GM19455 (cell line): ENCODE results near the gene MACROD2.
"Not testable (repeated sequence)": the region's sequence is repeated elsewhere in the genome, so short reads cannot be mapped to it uniquely, and the experiment has no call there.

Experiments
- ATAC-seq: cut with Tn5 transposase; IDR thresholded peaks from one replicate; pipeline ENCODE4 v1.9.1; 2021; ENCODE audit not compliant: unreplicated experiment

MACROD2 gene

DNA sequence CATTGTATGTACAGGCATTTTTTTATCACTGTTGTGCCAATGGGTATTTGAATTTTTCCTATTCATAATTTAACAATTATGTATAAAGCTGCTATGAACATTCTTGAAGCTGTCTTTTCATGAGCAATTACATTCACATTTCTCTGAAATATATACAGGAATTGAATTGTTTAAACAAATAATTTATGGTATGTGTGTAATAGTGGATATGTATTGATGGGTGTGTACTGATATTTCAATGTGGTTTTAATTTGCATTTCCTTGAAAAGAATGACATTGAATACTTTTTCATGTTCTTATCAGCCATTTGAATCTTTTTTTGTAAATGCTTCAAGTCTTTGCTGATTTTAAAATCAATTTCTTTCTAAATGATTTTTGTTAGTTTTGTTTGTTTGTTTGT is 971.5 kb downstream of the MACROD2 start:
- no peak for ATAC-seq

DNA sequence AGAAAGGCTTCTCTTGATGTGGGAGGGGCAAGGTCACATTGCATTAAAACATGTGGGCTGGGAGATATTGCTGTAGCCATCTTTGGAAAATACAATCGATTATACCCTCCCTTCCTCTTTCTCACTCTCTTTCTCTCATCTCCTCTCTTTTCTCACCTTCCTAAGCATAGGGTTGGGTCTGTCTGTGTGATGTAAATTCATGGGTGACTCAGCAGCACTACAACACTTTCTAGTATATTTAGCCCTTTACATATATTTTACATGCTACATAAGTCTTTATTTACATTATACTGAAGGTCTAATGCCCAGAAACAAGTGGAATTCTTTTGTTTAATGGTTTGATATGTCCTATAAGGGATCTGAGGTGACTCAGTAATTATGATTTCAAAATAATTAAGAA is 976.9 kb downstream of the MACROD2 start:
- no peak for ATAC-seq

DNA sequence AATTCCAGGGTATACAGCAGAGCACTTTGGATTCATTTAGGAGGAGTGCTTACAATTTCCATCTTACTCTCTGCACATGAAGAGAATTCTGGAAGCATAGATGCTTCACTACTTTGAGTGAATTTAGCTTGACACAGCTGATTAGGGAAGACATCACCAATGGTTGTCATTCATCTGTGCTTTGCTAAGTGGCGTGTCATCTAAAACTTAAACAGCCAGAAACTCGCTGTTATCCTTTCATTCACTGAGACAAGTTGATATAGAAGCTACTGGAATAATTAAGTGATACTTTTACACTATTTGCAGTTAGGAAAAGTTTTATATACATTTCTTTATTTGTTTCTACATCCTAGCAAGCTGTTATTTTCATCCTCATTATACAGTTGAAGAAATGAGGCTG is 977.4 kb downstream of the MACROD2 start:
- ATAC-seq = no peak

DNA sequence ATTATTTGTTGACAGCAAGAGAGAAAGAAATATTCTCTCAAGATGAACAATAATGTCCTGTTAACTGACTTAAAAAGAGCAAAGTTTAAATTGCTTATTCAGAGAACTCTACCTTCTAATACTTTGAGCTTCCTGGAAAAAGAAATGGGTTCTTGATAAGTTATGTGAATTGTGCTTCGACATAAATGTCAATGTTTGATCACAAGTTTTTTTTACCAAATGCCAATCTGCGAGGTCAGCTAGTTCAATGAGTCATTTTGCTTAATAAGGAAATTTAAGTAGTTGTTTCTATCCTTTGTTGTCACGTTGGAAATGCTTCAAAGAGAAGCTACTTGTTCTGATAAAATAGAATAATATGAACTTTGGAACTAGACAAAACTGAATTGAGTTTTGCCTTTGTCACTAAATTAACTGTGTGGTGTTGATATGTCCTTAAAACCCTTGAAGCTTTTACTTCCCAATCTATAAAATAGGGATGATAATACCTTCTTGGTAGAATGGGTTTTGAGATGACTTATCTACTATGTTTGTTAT is 984.2 kb downstream of the MACROD2 start:
- ATAC-seq = no peak

DNA sequence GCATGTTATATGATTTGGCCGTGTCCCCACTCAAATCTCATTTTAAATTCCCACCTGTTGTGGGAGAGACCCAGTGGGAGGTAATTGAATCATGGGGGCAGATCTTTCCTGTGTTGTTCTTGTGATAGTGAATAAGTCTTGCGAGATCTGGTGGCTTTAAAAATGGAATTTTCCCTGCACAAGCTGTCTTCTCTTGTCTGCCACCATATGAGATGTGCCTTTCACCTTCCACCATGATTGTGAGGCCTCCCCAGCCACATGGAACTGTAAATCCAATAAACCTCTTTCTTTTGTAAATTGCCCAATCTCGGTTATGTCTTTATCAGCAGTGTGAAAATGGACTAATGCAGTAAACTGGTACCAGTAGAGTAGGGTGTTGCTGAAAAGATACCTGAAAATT is 986.2 kb downstream of the MACROD2 start:
- not testable (repeated sequence) for ATAC-seq

DNA sequence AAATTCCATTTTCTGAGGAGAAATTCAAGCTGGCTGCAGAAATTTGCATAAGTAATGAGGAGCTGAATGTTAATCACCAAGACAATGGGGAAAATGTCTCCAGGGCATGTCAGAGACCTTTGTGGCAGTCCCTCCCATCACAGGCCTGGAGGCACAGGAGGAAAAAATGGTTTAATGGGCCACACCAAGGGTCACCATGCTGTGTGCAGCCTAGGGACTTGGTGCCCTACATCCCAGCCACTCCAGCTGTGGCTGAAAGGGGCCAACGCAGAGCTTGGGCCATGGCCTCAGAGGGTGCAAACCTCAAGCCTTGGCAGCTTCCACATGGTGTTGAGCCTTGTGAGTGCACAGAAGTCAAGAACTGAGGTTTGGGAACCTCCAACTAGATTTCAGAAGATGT is 987.0 kb downstream of the MACROD2 start:
- ATAC-seq = not testable (repeated sequence)

DNA sequence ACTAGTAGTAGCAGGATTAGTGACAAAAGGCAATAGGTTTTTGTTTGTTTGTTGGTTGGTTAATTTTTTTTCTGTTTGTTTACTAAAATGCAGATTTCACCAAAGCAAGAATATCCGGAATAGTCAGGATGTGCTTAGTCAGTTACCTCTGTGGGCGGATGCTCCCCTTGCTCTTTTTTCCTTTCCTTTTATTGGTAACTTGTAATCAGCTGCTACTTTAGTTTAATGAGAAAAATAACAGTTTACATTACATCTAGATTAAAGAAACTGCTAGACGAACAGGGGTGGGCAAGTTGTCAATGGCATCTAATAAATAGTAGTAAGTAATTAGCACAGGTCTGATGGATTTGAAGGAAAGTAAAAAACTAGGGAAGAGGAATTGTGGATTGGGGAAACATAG is 989.0 kb downstream of the MACROD2 start:
- ATAC-seq = no peak

DNA sequence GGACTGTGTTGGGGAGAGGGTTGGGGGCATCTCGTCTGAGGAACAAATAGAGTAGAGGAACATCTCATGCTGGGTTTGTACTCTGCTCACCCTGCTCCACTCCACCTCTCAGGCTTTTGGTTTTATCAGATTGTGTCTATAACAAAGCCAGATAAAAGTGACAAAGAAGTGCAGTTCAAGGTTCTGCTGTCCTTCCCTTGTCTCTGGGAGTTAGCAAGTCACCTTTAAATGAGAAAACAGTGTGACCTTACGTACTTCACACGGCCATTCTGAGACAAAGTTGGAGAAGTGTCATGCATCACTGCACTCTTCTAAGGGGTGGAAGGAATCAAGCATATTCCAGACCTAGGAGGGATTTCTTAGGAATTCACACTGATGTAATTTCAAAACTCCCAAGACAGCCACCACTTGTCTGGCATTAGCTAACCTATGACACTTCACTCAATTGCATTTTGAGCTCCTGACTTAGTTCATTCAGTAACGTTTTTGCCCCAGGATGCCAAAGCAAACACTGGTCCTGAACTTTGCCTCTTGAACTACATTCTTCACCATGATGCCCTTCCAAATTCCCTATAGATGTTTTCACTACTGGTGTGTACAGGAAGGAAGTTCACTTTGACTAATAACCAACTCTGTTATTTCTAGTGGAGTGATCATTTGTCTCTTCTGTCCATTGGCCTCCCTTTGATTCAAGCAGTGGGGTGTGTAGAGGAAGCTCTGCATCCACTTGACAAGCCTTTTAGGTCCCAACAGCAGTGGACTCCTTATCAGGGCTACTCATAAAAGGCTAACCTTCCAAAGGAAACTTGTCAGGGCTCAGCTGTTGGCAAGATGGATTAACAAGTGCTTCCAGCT is 989.7 kb downstream of the MACROD2 start:
- ATAC-seq = no peak

DNA sequence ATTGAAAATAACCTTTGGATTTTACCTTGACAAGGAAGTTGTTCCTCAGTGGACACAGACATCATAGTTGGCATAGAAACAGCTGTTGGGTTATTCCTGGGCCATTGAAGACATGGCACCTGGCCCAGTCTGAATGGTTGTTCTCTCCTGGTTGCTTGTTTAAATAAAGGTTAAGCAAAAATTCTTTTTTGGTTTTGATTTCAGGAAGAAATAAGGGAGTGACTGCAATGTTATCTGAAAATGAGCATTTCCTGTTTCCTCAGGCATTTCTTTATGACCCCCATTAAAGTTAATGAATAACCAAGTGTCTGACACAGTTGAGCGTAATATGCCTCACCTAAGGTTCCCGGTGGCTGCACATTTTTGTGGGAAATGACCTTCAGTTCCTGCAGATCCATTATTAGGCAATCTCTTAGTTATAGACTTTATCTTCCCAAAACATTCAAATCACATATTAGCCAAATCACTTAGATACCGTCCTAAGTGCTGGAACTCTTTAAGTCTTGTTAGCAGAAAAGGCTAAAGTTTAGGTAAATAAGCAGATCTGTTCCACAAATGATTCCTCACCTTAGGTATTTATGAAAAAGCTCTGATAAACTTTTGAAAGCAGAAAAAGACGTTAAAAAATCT is 990.8 kb downstream of the MACROD2 start:
- no peak for ATAC-seq

DNA sequence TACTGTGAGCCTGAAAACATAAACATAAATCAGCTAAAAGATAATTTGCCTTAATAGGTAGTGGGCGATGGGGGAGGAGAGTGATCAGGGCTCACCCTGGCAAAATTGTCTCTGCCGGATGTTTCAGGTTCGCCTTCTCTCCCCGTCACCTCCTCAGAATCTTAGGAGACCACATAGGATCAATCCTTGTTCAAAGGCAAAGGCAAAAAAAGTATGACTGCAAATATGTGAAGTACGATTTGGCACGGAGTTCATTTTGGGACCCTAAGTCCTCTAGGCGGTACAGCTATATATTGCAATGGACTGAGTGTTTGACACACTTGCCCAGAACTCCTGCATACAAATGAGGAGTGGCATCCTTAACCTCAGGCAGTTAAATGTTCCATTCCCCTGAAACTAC is 991.3 kb downstream of the MACROD2 start:
- no peak for ATAC-seq

DNA sequence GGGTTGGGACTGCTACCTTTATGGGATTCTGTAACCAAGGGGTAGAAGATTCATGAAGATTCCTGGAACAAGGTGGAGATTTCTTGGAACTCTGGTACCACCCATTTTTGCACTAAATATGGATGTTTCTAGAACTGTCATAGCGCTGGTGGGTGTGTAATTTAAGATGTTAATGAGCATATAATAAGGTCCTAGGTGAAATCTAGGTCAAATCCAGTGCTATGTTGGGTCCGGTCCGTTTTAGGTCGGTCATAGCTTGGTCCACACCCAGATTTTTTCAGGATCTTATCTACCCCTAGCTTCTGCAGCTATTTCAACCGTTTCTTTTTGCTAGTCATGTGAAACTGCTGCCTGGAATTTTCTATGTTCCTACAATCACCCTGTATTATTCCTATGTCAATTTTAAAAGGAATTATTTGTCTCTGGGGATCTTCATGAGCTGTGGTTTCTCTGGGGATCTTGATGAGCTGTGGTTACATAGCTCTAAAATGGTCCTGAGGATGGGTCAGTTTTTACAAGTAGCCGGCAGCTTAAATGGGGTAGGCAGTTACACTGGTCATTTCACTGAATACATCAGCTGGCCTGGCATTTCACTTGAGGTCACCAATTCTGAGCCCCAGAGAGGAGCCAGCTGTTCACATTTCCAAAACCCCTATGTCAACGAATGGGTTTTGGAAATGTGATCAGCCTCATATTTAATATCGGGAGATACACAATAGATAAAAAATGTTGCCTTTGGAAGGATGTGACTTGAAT is 994.4 kb downstream of the MACROD2 start:
- no peak for ATAC-seq

DNA sequence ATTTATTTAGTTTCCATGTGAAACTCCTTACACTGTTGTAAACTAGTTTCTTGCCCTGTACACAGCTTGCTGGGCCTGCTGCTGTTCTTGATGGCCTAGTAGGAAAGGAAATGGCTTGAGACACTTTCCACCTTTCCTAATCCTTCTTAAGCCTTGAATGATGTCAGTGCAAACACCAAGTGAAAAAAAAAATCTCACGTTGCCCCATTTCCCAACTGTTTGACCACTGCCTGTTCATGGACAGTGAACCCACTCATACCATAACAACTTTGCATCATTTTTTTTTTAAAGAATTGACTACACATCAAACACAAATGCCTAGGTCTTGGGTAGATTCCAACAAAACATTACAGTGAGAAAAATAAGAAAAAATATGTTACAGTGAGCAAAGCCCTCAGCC is 995.7 kb downstream of the MACROD2 start:
- ATAC-seq = no peak

DNA sequence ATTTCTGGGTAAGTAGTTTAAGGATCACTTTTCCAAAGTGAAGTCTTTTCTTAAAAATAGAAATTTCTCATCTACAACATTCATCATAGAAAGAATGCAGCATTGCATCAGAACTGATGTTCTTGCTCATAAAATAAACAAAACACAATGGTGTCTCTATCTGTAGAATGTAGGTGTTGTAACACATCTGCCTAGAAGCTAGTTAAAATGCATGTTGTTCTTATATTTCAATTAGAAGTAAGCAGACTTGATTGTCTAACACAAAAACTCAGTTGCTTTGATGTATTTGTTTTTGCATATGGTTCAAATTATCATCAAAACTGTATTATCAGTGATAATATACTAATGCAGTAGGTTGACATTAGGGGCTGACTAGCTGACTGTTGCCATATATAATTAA is 996.8 kb downstream of the MACROD2 start:
- ATAC-seq = no peak

DNA sequence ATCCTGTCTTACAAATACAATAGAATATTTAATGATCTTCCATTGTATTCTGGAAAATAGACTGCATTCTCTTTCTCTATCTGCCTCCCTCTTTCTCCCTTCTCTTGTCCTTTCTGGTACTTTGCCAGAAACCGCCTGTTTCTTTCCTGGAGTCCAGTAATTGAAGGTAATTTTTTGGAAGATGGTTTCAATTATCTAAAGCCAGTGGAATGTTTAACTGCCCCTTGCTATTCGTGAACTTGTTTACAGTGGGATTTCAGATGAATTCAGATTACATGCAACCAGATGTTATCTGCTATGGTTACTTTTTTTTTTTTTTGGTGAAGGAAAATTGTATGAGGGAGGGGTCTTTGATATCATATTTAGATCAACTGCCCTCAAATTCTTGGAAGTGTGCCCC is 997.6 kb downstream of the MACROD2 start:
- ATAC-seq = no peak

DNA sequence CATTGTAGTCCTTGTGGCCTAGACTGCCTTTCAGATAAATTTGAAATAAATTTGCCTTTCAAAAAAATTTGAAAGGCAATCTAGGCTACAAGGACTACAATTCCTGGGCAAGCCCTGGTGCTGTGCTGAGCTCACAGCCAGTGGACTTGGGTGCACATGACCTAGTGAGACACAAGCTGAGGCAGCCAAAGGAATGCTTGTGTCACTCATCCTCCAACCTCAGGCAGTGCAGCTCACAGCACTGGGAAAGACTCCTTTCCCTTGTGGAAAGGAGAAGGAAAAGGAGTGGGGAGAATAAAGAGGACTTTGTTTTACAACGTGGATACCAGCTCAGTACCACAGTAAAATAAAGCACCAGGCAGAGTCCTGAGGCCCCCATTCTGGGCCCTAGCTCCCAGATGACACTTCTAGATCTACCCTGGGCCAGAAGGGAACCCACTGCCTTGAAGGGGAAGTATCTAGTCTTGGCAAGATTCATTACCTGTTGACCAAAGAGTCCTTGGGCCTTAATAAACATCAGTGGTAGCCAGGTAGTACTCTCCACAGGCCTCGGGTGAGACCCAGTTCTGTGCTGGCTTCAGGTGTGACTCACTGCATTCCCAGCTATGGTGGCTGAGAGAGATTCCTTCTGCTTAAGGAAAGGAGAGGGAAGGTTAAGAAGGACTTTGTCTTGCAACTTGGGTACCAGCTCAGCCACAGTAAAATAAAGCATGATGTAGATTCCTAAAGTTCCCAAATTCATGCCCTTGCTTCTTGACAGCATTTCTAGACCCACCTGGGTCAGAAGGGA is 1001.8 kb downstream of the MACROD2 start:
- no peak for ATAC-seq

DNA sequence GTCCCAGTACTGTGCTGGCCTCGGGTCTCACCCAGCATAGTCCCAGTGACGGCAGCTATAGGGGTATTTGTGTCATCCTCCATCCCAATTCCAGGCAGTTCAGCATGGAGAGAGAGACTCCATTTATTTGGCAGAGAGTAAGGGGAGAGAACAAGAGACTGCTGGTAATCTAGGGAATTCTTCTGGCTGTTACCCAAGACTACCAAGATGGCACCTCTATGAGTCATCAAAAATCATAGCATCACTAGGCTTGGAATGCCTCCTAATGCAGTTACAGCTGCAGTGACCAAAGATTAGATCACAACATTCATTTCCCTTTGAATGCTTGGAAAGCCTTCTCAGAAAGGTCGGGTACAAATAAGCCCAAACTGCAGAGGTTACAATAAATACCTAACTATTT is 1002.5 kb downstream of the MACROD2 start:
- ATAC-seq = no peak

DNA sequence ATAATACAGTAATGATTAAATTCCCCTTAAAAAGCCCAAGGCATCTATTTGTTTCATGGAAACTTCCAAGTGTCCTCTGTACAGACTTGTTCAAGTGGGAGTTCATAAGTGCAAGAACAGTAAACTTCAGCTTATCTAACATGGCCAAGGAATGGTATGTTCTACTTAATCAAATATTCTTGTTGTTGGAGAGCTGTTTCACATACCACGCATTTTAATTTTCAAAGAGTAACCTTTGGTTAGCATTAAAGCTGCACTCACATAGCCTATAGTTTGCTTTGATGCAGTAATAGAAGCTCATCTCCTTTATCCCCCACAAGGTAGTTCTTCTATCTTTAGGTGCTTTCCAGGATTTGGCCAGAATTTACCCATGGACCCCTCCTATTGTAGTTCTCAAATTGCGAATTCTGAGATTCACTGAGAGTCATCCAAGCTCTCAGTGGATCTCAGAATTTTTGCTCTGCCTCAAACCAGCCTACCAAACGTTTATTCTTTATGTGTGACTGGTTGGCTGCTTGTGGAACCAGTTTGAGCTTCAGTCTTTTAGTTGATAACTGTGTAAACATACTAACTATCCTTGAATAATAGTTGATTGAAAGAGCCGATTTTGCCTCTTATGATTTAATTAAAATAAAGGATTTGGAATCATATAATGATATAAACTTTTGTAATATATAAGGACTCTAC is 1010.1 kb downstream of the MACROD2 start:
- no peak for ATAC-seq

DNA sequence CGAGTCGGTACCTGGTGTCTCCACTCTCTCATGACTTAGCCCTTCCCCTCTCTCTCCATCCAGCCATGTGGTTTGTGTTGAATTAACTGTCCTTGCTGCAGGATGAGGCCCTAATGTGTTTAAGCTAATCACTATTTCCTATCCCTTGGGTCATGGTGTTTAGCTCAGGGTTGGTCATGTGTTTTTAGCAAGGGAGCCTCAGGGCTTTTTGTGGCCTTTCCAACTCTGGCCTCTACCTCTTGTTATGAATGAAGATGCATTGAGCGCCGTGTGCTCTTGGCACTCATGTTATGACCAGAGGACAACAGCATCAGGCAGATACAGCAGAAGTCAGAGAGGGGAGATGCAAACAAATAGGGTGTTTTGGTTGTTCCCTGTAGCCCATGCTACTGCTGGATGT is 1016.3 kb downstream of the MACROD2 start:
- no peak for ATAC-seq

DNA sequence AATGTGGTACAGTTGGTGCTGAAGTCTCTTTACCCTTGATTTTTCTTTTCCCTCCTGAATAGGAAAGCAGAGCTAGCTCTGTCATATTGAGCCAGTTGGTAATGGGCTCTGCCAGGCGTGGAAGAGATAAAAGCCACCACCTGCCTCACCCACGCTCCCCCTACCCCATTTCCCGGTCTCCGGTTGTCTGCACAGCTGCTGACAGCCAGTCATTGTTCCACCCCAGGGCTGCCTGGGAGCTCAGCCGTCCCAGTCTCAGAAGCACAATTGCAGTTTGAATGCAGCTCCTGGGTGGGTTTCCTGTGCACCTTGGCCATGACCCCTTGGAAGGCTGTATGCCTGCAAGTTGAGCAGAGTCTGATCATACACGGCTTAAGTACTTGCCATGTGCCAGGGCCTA is 1017.2 kb downstream of the MACROD2 start:
- no peak for ATAC-seq

DNA sequence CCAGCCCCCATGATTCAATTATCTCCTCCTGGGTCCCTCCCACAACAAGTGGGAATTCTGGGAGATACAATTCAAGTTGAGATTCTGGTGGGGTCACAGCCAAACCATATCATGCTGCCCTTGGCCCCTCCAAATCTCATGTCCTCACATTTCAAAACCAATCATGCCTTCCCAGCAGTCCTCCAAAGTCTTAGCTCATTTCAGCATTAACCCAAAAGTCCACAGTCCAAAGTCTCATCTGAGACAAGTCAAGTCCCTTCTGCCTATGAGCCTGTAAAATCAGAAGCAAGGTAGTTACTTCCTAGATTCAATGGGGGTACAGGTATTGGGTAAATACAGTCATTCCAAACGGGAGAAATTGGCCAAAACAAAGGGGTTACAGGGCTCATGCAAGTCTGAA is 1021.6 kb downstream of the MACROD2 start:
- not testable (repeated sequence) for ATAC-seq
